Cardiac fibroblast (primary cell): Measurements from ENCODE around the gene CCDC127.
A peak's percentile ranks its signal among the peaks of the same experiment; 100 is the strongest.
"Not testable (repeated sequence)": the region's sequence is repeated elsewhere in the genome, so short reads cannot be mapped to it uniquely, and the experiment has no call there.

ENCODE experiments used
- DNase-seq, 2 donors: peaks; one replicate each; pipeline versions ENCODE4 v3.0.0 to v3.0.0-alpha.2; 2010; ENCODE audit warnings: low read depth in 2 of 2
- H3K4me3 ChIP-seq, 2 donors: replicated peaks in 1 of 2; 1 replicate in 1 of 2; 2 replicates in 1 of 2; pipeline ENCODE4 v1.5.1; 2011; ENCODE audit warnings: low read depth in 2 of 2, low read length in 2 of 2, mild to moderate bottlenecking in 2 of 2, moderate library complexity in 1 of 2
- TF ChIP-seq, protein P1 (sequence below): IDR thresholded peaks from one replicate; pipeline ENCODE4 v1.5.1; 2011; ENCODE audit warnings: low read depth, mild to moderate bottlenecking, low read length, inconsistent platforms

CCDC127 gene

GRCh38 chr5:252546-252945 is 34.6 kb upstream of the CCDC127 start:
- no peak overlapping the region for H3K4me3 ChIP-seq
- TF ChIP-seq, protein P1, sequence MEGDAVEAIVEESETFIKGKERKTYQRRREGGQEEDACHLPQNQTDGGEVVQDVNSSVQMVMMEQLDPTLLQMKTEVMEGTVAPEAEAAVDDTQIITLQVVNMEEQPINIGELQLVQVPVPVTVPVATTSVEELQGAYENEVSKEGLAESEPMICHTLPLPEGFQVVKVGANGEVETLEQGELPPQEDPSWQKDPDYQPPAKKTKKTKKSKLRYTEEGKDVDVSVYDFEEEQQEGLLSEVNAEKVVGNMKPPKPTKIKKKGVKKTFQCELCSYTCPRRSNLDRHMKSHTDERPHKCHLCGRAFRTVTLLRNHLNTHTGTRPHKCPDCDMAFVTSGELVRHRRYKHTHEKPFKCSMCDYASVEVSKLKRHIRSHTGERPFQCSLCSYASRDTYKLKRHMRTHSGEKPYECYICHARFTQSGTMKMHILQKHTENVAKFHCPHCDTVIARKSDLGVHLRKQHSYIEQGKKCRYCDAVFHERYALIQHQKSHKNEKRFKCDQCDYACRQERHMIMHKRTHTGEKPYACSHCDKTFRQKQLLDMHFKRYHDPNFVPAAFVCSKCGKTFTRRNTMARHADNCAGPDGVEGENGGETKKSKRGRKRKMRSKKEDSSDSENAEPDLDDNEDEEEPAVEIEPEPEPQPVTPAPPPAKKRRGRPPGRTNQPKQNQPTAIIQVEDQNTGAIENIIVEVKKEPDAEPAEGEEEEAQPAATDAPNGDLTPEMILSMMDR: no peak
- DNase-seq: no peak

GRCh38 chr5:251975-252374 is 34.0 kb upstream of the CCDC127 start:
- not testable (repeated sequence) for H3K4me3 ChIP-seq, DNase-seq

DNA sequence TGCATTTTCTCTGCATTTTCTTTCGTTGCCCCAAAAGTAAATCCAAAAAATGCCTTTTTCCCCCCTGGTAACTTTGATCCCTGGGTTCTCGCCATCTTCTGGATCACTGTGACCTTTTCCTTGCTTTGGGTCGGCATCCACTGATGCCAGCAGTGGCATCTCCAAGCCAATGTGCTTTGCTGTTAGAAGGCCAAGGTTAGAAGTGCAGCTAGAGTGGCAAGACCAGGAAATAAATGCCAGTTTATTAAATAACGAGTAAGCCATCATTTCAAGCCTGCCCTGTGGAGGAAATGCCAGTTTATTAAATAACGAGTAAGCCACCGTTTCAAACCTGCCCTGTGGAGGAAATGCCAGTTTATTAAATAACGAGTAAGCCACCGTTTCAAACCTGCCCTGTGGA is 33.6 kb upstream of the CCDC127 start:
- not testable (repeated sequence) for DNase-seq, H3K4me3 ChIP-seq

- not testable (repeated sequence) for H3K4me3 ChIP-seq, DNase-seq
These were observed 33.1 kb upstream of the CCDC127 start for GRCh38 chr5:251016-251415.

GRCh38 chr5:250396-250795 is 32.4 kb upstream of the CCDC127 start:
- not testable (repeated sequence) for H3K4me3 ChIP-seq, DNase-seq

- DNase-seq, H3K4me3 ChIP-seq: not testable (repeated sequence)
These were observed 27.8 kb upstream of the CCDC127 start for GRCh38 chr5:245717-246116.

DNA sequence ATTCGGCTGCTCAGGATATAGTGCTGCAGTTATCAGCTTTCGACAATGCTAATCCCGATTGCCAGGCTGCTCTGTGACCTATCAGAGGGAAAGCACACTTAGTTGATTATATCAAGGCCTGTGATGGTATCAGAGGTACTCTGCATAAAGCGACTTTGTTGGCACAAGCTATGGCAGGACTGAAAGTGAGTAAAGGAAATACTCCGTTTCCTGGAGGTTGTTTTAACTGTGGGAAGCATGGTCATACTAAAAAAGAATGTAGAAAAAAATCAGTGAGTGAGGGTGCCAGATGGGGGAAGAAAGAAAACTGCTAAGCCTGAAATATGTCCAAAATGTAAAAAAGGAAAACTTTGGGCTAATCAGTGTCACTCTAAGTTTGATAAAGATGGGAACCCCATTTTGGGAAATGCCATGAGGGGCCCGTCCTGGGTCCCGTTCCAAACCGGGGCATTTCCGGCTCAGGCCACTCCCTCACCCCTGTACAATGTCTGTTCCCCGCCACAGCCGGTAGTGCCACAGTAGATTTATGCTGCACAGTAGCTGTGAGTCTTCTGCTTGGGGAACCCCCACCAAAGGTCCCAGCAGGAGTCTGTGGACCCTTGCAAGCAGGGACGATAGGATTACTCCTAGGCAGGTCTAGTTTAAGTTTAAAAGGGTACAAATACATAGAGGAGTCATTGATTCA is 25.9 kb upstream of the CCDC127 start:
- DNase-seq: not testable (repeated sequence)

GRCh38 chr5:241045-241669 is 23.2 kb upstream of the CCDC127 start:
- DNase-seq: peak in 1 of 2 donors; percentile 12
- H3K4me3 ChIP-seq: not testable (repeated sequence)

More for the DNA sequence above, 25.9 kb upstream of the CCDC127 start:
- H3K4me3 ChIP-seq: not testable (repeated sequence)

DNA sequence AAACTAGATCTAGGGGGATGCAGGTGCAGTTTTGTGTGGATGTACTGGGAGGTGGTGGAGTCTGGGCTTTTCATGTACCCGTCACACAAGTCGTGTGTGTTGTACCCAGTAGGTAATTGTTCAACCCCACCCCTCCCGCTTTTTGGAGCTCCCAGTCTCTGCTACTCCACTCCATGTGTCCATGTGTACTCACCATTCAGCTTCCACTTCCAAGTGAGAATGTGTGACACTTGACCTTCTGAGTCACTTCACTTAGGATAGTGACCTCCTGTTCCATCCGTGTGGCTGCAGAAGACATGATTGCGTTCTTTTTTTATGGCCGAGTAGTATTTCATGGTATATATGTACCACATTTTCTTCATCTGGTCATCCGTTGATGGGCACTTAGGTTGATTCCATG is 22.6 kb upstream of the CCDC127 start:
- H3K4me3 ChIP-seq, DNase-seq: not testable (repeated sequence)

- DNase-seq, H3K4me3 ChIP-seq: not testable (repeated sequence)
These were observed 20.0 kb upstream of the CCDC127 start for GRCh38 chr5:237931-238330.

DNA sequence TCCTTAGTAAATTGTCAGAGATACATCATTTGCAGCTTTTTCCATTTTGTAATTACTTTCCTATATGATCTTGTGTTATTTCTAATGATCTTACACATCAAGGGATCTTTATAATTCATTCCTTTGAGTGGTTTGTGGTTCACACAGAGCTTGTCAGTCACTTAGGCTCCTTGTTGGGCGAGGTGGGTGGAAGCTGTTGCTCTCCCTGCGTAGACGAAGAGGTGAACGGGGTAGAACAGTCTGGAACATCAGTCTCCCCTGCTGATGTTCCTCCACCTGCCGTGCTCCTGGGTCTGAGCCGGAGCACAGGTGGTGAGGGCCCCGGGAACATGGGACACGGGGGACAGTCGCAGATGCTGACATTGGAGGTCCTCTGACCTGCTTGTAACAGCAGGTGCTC is 17.6 kb upstream of the CCDC127 start:
- not testable (repeated sequence) for DNase-seq

GRCh38 chr5:234450-234849 is 16.5 kb upstream of the CCDC127 start:
- no peak overlapping the region for H3K4me3 ChIP-seq
- DNase-seq: peak in 1 of 2 donors; percentile 11
- TF ChIP-seq, protein P1: no peak

More for the DNA sequence above, 17.6 kb upstream of the CCDC127 start:
- not testable (repeated sequence) for H3K4me3 ChIP-seq

DNA sequence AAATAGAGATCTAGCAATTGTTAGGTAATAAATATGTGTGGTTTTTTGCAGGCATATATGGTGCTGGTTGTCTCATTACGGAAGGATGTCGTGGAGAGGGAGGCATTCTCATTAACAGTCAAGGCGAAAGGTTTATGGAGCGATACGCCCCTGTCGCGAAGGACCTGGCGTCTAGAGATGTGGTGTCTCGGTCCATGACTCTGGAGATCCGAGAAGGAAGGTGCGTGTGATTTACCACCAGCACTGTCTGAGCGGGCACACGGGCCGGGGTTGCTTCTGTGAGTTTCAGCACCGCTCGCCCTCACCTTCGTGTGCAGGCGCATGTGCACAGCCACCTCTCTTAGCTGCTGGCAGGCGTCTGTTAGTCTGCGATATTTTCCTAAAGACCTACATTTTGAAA is 15.5 kb upstream of the CCDC127 start:
- DNase-seq, H3K4me3 ChIP-seq: not testable (repeated sequence)
